GM23248 (cell line): ENCODE measurements around the gene PHB1.

ENCODE experiments used
- EZH2 ChIP-seq: fragments of 200-600 bp; sonication (generic); IDR thresholded peaks from 2 replicates; pipeline ENCODE4 v1.6.1; 2018; ENCODE audit warnings: antibody characterized with exemption, mild to moderate bottlenecking; ENCODE audit not compliant: insufficient read depth, poor library complexity, severe bottlenecking
- EZH2phosphoT487 ChIP-seq: fragments of 200-600 bp; sonication (generic); IDR thresholded peaks from 2 replicates; pipeline ENCODE4 v1.6.1; 2018; ENCODE audit warnings: antibody characterized with exemption, moderate library complexity, mild to moderate bottlenecking, low read depth; ENCODE audit not compliant: insufficient read depth

GRCh38 chr17:49369089-49369488 is 45.6 kb downstream of the PHB1 start:
- no peak for TF ChIP-seq EZH2phosphoT487
- no peak for TF ChIP-seq EZH2
